ENCODE measurements around the gene KCNAB1. TPM values are rescaled to one million over a fixed set of nuclear protein-coding genes. Genes with fewer than 3 reads are reported as not detected.

The KCNAB1 gene
- total RNA-seq, 1 experiment from 2014 or later, result not detected

- H3K9me3 ChIP-seq, result no peaks in the 10 kb centered on the region
- no peaks in the 10 kb centered on the region for H3K36me3 ChIP-seq
- H3K4me3 ChIP-seq, result no peak overlapping the region
- no peak for DNase-seq
- peaks cover 9% of the 10 kb centered on the region; the same call in 1 of the 2 replicates for H3K27me3 ChIP-seq
These were observed 280.4 kb downstream of the KCNAB1 start for GRCh38 chr3:156400735-156401134.

GRCh38 chr3:156404217-156404616 lies 283.8 kb downstream of the KCNAB1 start:
- DNase-seq, result no peak
- Histone ChIP-seq H3K36me3 (no peaks in the 10 kb centered on the region), H3K27me3 (peaks cover 10% of the 10 kb centered on the region; the same call in 1 of the 2 replicates), H3K9me3 (no peaks in the 10 kb centered on the region), H3K4me3 (no peak overlapping the region)

DNA sequence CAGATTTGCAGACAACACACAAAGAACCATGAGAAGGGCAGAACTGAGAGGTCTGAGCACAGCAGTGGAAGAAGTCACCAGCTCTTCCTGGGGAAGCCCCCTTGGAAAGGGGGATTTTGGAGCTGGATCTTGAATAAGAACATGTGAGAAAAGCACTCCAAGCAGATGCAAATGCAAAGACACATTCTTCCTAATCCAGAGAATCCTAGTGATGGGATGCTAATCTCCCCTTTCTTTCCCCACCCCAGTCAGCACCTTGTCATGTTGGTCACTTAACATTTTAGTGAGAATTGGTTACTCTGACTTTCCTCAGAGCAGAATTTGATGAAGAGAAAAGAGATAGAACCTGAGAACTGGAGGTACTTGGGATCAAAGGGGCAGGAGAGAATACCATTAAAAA lies 286.0 kb downstream of the KCNAB1 start:
- no peak for DNase-seq

GRCh38 chr3:156407617-156408225 lies 287.3 kb downstream of the KCNAB1 start:
- DNase-seq, result no peak
- Histone ChIP-seq H3K9me3 (no peaks in the 10 kb centered on the region), H3K36me3 (no peaks in the 10 kb centered on the region), H3K4me3 (no peak overlapping the region), H3K27me3 (peaks cover 3% of the 10 kb centered on the region; the same call in 1 of the 2 replicates)

More for the DNA sequence above, 286.0 kb downstream of the KCNAB1 start:
- Histone ChIP-seq H3K36me3 (no peaks in the 10 kb centered on the region), H3K27me3 (peaks cover 6% of the 10 kb centered on the region; the same call in 1 of the 2 replicates), H3K4me3 (no peak overlapping the region), H3K9me3 (no peaks in the 10 kb centered on the region)

DNA sequence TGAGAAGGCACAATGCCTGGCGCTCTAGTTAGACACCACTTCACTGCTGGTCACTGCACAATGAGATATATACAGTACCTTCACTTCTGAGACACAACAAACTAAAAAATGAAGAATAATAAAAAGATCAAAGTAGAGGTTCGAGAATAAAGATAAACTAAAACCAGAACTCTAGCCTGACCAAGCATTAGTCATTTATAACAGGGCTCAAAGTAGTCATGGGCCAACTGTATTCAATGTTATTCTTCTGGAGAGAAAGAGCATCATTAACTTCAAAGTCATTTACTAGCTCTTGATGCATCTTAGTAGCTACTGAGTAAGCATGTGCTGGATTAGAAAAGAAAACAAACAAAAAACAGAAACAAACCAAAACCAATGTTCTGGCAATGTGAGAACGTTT lies 289.3 kb downstream of the KCNAB1 start:
- DNase-seq, result no peak
- no peak overlapping the region for H3K4me3 ChIP-seq
- no peaks in the 10 kb centered on the region for H3K9me3 ChIP-seq
- H3K36me3 ChIP-seq, result no peaks in the 10 kb centered on the region
- H3K27me3 ChIP-seq, result peaks cover 3% of the 10 kb centered on the region; the same call in 1 of the 2 replicates

GRCh38 chr3:156412600-156412999 lies 292.2 kb downstream of the KCNAB1 start:
- Histone ChIP-seq H3K36me3 (no peaks in the 10 kb centered on the region), H3K27me3 (no peaks in the 10 kb centered on the region; the same call in 1 of the 2 replicates), H3K4me3 (no peak overlapping the region), H3K9me3 (no peaks in the 10 kb centered on the region)
- no peak for DNase-seq

DNA sequence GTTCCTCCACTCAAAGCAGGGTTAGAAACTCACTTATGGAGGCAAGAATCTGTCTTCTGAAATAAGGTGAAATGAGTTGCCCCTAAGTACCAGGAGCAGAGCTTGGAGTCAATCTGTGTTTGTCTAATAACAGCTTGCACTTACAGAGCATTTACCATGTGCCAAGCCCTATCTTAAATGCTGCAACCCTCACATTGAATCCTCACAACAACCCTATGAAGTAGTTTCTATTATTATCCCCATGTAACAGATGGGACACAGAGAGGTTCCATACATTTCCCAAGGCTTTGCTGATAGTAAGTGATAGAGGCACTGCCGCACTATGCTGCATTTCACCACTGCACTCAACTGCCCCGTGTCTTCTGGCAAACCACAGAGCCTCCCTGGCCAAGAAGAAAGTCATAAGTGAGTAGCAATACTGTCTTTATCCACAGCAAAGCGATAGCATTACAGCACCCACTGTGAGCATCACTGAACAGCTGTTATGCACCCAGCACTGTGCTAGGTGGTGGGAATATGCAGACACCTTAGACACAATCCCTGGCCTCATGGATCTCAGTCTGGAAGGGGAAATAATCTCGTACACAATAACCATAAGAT lies 293.0 kb downstream of the KCNAB1 start:
- H3K27me3 ChIP-seq, result no peaks in the 10 kb centered on the region; the same call in 1 of the 2 replicates
- no peak overlapping the region for H3K4me3 ChIP-seq
- DNase-seq, result no peak
- H3K36me3 ChIP-seq, result no peaks in the 10 kb centered on the region
- no peaks in the 10 kb centered on the region for H3K9me3 ChIP-seq

DNA sequence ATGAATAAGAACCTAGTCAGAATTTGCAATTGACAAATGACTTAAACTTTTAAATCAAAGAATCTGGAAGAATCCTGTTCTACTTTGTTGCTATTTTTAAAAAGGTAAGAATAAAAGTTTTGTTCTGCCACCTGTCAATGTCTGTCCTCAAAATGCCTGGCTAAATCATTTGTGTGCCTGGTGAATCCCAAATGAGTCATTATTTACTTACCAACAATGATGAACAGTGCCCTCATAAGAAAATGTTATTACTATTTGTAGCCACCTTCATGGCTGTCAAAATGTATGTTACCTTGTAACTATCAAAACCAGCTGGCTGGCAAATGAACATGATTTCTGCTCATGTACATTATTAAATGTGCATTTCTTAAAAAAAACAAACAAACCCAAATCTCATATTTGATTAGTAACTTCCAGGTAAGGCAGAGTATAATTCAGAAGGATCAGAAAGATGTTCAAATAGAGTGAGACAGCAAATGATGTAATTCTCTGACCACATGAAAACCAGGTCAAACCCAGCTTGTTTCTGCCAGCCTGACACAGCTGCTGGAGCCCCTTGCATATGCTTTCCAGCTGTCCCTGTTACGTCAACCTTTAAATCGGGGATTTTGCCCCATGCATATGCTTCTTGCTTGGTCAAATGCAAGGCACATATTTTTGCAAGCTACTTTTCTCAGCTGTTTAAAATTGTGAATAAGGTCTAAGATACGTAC lies 296.6 kb downstream of the KCNAB1 start:
- DNase-seq, result no peak

GRCh38 chr3:156417559-156418132 lies 297.3 kb downstream of the KCNAB1 start:
- Histone ChIP-seq H3K27me3 (no peaks in the 10 kb centered on the region), H3K9me3 (no peaks in the 10 kb centered on the region), H3K36me3 (no peaks in the 10 kb centered on the region), H3K4me3 (no peak overlapping the region)
- no peak for DNase-seq

More for the DNA sequence above, 296.6 kb downstream of the KCNAB1 start:
- Histone ChIP-seq H3K36me3 (no peaks in the 10 kb centered on the region), H3K9me3 (no peaks in the 10 kb centered on the region), H3K27me3 (no peaks in the 10 kb centered on the region), H3K4me3 (no peak overlapping the region)

DNA sequence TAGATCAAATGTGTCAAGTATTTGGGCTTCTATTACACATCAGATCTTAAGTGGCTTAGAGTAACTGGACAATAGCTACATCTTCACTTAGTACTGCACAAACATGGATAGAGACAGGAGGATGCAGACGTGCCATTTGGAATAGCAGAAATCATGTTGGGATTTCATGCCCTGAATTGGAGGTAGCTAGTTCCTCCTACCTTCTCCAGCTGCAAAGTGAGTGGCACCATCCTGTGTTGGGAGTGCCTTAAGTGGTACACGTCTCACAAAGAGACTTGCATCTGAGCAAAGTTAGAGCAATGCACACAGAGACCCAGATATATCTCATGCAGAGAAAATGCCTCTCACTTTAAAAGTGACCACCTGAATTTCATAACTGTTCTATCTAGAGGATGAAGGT lies 298.1 kb downstream of the KCNAB1 start:
- Histone ChIP-seq H3K9me3 (no peaks in the 10 kb centered on the region), H3K36me3 (no peaks in the 10 kb centered on the region), H3K27me3 (no peaks in the 10 kb centered on the region), H3K4me3 (no peak overlapping the region)
- no peak for DNase-seq

DNA sequence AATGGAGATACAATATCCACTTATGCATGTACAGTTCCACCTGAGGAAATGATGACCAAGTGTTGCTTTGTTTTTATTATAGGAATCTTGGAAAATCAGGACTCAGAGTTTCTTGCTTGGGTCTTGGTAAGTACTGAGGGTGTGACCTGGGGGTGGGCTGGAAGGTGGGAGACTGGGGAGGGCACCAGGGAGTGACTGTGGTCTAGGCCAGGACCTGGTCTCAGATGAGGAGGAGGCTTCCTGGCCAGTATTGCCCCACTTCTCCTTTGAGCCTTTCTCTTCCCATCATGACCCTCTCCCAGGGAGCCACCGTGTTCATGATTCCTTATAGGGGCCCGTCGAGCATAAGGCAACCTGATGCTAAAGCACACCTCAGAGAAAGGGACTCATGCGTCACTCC lies 301.2 kb downstream of the KCNAB1 start:
- Histone ChIP-seq H3K36me3 (no peaks in the 10 kb centered on the region), H3K9me3 (no peaks in the 10 kb centered on the region), H3K27me3 (no peaks in the 10 kb centered on the region), H3K4me3 (no peak overlapping the region)
- DNase-seq, result no peak

DNA sequence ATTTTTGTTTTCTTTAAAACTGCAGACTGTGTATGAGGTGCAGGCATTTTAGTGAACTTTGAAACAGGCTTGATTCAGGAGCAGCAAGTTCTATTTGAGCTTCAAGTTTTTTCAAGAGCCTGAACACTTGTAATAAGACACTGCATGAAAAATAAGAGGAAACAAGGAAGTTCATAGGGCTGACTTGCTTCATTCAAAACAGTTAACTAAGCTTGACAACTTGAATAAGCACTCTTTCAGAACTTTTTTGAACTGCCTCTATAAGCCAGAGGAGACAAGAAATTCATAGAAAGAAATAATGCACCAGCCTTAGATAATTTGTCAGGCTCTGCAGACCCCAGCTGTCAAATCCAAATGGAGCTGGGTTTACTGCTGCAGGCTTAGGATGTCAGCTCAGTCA lies 304.4 kb downstream of the KCNAB1 start:
- no peaks in the 10 kb centered on the region for H3K36me3 ChIP-seq
- H3K9me3 ChIP-seq, result no peaks in the 10 kb centered on the region
- no peaks in the 10 kb centered on the region for H3K27me3 ChIP-seq
- DNase-seq, result no peak
- H3K4me3 ChIP-seq, result no peak overlapping the region

GRCh38 chr3:156425651-156426050 lies 305.3 kb downstream of the KCNAB1 start:
- no peak overlapping the region for H3K4me3 ChIP-seq
- no peak for DNase-seq
- no peaks in the 10 kb centered on the region for H3K27me3 ChIP-seq
- no peaks in the 10 kb centered on the region for H3K9me3 ChIP-seq
- H3K36me3 ChIP-seq, result no peaks in the 10 kb centered on the region

DNA sequence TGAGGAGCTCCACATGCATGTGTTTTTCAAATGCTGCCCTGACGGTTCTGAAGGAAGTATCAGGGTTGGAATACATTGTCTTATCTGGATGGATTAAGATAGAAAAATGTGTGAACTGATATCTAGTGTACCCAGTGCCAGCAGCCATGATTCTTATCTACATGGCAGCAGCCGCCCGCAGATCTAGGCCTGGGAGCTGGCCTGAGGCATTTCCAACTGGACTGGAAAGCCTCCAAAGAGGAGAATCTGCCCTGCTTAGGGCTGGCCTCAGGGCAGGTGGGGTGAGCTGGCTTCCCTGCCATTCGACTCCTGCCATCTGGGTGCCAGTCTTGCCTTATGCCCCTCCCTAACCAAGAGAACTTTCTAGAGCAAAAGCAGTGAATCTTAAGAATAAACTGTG lies 308.7 kb downstream of the KCNAB1 start:
- H3K36me3 ChIP-seq, result no peaks in the 10 kb centered on the region
- DNase-seq, result no peak
- H3K27me3 ChIP-seq, result no peaks in the 10 kb centered on the region
- H3K9me3 ChIP-seq, result no peaks in the 10 kb centered on the region
- H3K4me3 ChIP-seq, result no peak overlapping the region

- DNase-seq, result no peak
- no peak overlapping the region for H3K4me3 ChIP-seq
- no peaks in the 10 kb centered on the region for H3K27me3 ChIP-seq
- H3K9me3 ChIP-seq, result no peaks in the 10 kb centered on the region
- H3K36me3 ChIP-seq, result no peaks in the 10 kb centered on the region
These were observed 311.2 kb downstream of the KCNAB1 start for GRCh38 chr3:156431334-156432124.

GRCh38 chr3:156432563-156432962 lies 312.2 kb downstream of the KCNAB1 start:
- no peak for DNase-seq
- no peaks in the 10 kb centered on the region for H3K9me3 ChIP-seq

DNA sequence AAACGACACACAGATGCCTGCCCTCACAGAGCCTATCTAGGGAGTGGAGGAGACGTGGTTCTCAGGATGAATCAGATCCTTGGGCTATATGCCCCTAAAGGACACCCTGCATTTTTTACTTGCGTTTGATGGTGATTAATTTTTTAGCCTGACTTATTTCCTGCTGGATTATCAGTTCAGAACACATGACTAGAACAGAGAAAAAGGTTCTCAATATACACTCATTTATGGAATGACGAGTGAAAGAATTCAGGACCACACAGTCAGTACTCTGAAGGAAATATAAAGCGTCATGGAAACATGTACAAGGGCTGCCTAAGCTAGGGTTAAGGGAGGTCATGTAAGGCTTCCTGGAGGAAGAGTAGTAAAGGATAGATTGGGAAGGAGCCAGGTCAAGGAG lies 312.8 kb downstream of the KCNAB1 start:
- DNase-seq, result no peak

More at GRCh38 chr3:156432563-156432962, 312.2 kb downstream of the KCNAB1 start:
- H3K4me3 ChIP-seq, result no peak overlapping the region
- no peaks in the 10 kb centered on the region for H3K36me3 ChIP-seq
- no peaks in the 10 kb centered on the region for H3K27me3 ChIP-seq

More for the DNA sequence above, 312.8 kb downstream of the KCNAB1 start:
- no peak overlapping the region for H3K4me3 ChIP-seq
- no peaks in the 10 kb centered on the region for H3K36me3 ChIP-seq
- H3K9me3 ChIP-seq, result no peaks in the 10 kb centered on the region
- H3K27me3 ChIP-seq, result no peaks in the 10 kb centered on the region
